ENCODE results near the gene ARHGAP24. TPM values are rescaled to one million over a fixed set of nuclear protein-coding genes. Genes with fewer than 3 reads are reported as not detected.

Gene ARHGAP24
- polyA plus RNA-seq, 2 of the 4 experiments (the other 2 are of a cell fraction) = 1.7 to 12.1 TPM

GRCh38 chr4:85741381-85741780 is 266.4 kb downstream of the ARHGAP24 start:
- no peak for TF ChIP-seq JUNB (IDR thresholded peaks at IDR 0.05)
- no peak for TF ChIP-seq MAX (IDR thresholded peaks at IDR 0.05)
- TF ChIP-seq SREBF2 (IDR thresholded peaks at IDR 0.05) = no peak
- TF ChIP-seq HDAC2 (IDR thresholded peaks at IDR 0.05) = no peak
- TF ChIP-seq POLR2AphosphoS2 (conservative IDR thresholded peaks at IDR 0.05; ENCODE audit: low read length) = no peak
- no peak for TF ChIP-seq PBX3 (IDR thresholded peaks at IDR 0.05)
- TF ChIP-seq EHF (CRISPR knock-in tag; IDR thresholded peaks at IDR 0.05) = no peak
- no peak for DNase-seq (ENCODE audit: low read depth in 1 of 2, low spot score in 1 of 2)
- ChIA-PET POLR2A (no interaction called here), CTCF (interaction anchor here (1.6 kb wide), 1 partner anchor 593 kb away, joined by 3 read pairs; no protein-coding TSS in a partner anchor)
- Histone ChIP-seq H3K4me2 (no peak overlapping the region), H3K27ac (no peak overlapping the region), H3K4me1 (peaks cover 45% of the 10 kb centered on the region), H3K9me3 (no peaks in the 10 kb centered on the region), H3K4me3 (no peak overlapping the region)
- WGBS (ENCODE audit: missing lambda C conversion rate) = 96% methylated on average over 2 of the region's 2 CpGs
- FAIRE-seq = no peak
- ATAC-seq = no peak

- 91% methylated on average over 5 of the region's 5 CpGs for WGBS (ENCODE audit: missing lambda C conversion rate)
- ChIA-PET CTCF (no interaction called here), POLR2A (no interaction called here)
- Histone ChIP-seq H3K27ac (no peak overlapping the region), H3K4me1 (peaks cover 45% of the 10 kb centered on the region), H3K4me2 (no peak overlapping the region), H3K4me3 (no peak overlapping the region), H3K9me3 (no peaks in the 10 kb centered on the region)
- TF ChIP-seq EHMT2 (IDR thresholded peaks at IDR 0.05; ENCODE audit: low read depth) (no peak), CEBPB (IDR thresholded peaks at IDR 0.05) (no peak), KDM5A (IDR thresholded peaks at IDR 0.05) (no peak), HOXB13 (CRISPR knock-in tag; IDR thresholded peaks at IDR 0.05; ENCODE audit: low read depth) (no peak), POLR2AphosphoS2 (conservative IDR thresholded peaks at IDR 0.05; ENCODE audit: low read length) (no peak), ZNF302 (CRISPR knock-in tag; IDR thresholded peaks at IDR 0.05) (no peak), NR3C1 (IDR thresholded peaks at IDR 0.05) (no peak), TP53 (CRISPR knock-in tag; IDR thresholded peaks at IDR 0.05) (no peak), JUNB (IDR thresholded peaks at IDR 0.05) (no peak), E2F6 (IDR thresholded peaks at IDR 0.05; ENCODE audit: borderline replicate concordance, low read depth) (no peak), REST (IDR thresholded peaks at IDR 0.05) (no peak), SREBF2 (IDR thresholded peaks at IDR 0.05) (no peak), JUN (IDR thresholded peaks at IDR 0.05) (no peak), ZC3H11A (IDR thresholded peaks at IDR 0.05) (no peak), ZSCAN20 (CRISPR knock-in tag; IDR thresholded peaks at IDR 0.05) (no peak), CHD2 (IDR thresholded peaks at IDR 0.05; ENCODE audit: low read length, partially characterized antibody) (no peak), CBX2 (IDR thresholded peaks at IDR 0.05; ENCODE audit: borderline replicate concordance, low read depth) (no peak), HDAC2 (IDR thresholded peaks at IDR 0.05) (no peak)
- ATAC-seq (no peak), FAIRE-seq (no peak), DNase-seq (ENCODE audit: low read depth in 1 of 2, low spot score in 1 of 2) (no peak)
These were observed 267.1 kb downstream of the ARHGAP24 start for GRCh38 chr4:85741921-85742591.

Measured in A549 (cell line).